Adipocyte (in vitro differentiated cells): ENCODE results near the gene AHDC1.

ENCODE experiments used
- DNase-seq: peaks from one replicate; pipeline ENCODE4 v3.0.0-alpha.2; 2015; ENCODE audit warnings: low read depth
- H3K27me3 ChIP-seq: replicated peaks from 2 replicates; pipeline ENCODE4 v1.7.0; 2013; ENCODE audit warnings: mild to moderate bottlenecking, low read length, moderate library complexity; ENCODE audit not compliant: control insufficient read depth, insufficient read depth
- H3K36me3 ChIP-seq: 2 replicates; pipeline ENCODE4 v1.7.0; 2013; ENCODE audit warnings: low read length, mild to moderate bottlenecking, moderate library complexity; ENCODE audit not compliant: control insufficient read depth, insufficient read depth, severe bottlenecking
- H3K4me1 ChIP-seq: 2 replicates; pipeline ENCODE4 v1.7.0; 2013; ENCODE audit warnings: mild to moderate bottlenecking, low read length, moderate library complexity; ENCODE audit not compliant: control insufficient read depth, insufficient read depth
- H3K4me3 ChIP-seq: 2 replicates; pipeline ENCODE4 v1.7.0; 2013; ENCODE audit warnings: mild to moderate bottlenecking, low read length, moderate library complexity
- H3K9ac ChIP-seq: 2 replicates; pipeline ENCODE4 v1.7.0; 2013; ENCODE audit warnings: mild to moderate bottlenecking, low read length, moderate library complexity
- H3K9me3 ChIP-seq: 2 replicates; pipeline ENCODE4 v1.7.0; 2013; ENCODE audit warnings: mild to moderate bottlenecking, low read length, moderate library complexity; ENCODE audit not compliant: control insufficient read depth

Gene AHDC1

GRCh38 chr1:27593678-27594563 lies 10.0 kb downstream of the AHDC1 start:
- DNase-seq: no peak
- Histone ChIP-seq H3K9ac (peak overlapping the region; percentile 50), H3K4me1 (peaks cover 76% of the 10 kb centered on the region), H3K27me3 (no peaks in the 10 kb centered on the region), H3K4me3 (no peak overlapping the region), H3K9me3 (no peaks in the 10 kb centered on the region), H3K36me3 (peaks cover 8% of the 10 kb centered on the region)

- Histone ChIP-seq H3K4me3 (no peak overlapping the region), H3K27me3 (no peaks in the 10 kb centered on the region), H3K9me3 (no peaks in the 10 kb centered on the region), H3K9ac (no peak overlapping the region), H3K4me1 (peaks cover 75% of the 10 kb centered on the region), H3K36me3 (peaks cover 8% of the 10 kb centered on the region)
- DNase-seq: no peak
Observed at GRCh38 chr1:27592931-27593677, 10.8 kb downstream of the AHDC1 start.

- peaks cover 67% of the 10 kb centered on the region for H3K4me1 ChIP-seq
- no peaks in the 10 kb centered on the region for H3K9me3 ChIP-seq
- no peaks in the 10 kb centered on the region for H3K27me3 ChIP-seq
- no peak overlapping the region for H3K9ac ChIP-seq
- no peak for DNase-seq
- peaks cover 8% of the 10 kb centered on the region for H3K36me3 ChIP-seq
- H3K4me3 ChIP-seq: no peak overlapping the region
Observed at GRCh38 chr1:27592232-27592930, 11.6 kb downstream of the AHDC1 start.

GRCh38 chr1:27591622-27592021 lies 12.3 kb downstream of the AHDC1 start:
- DNase-seq: no peak
- Histone ChIP-seq H3K9ac (no peak overlapping the region), H3K4me1 (peaks cover 62% of the 10 kb centered on the region), H3K4me3 (no peak overlapping the region), H3K9me3 (no peaks in the 10 kb centered on the region), H3K36me3 (peaks cover 8% of the 10 kb centered on the region), H3K27me3 (no peaks in the 10 kb centered on the region)

GRCh38 chr1:27590917-27591508 lies 12.9 kb downstream of the AHDC1 start:
- peak overlapping the region; percentile 38 for H3K9ac ChIP-seq
- H3K36me3 ChIP-seq: peaks cover 8% of the 10 kb centered on the region
- no peaks in the 10 kb centered on the region for H3K27me3 ChIP-seq
- H3K4me3 ChIP-seq: no peak overlapping the region
- H3K4me1 ChIP-seq: peaks cover 56% of the 10 kb centered on the region
- no peaks in the 10 kb centered on the region for H3K9me3 ChIP-seq
- DNase-seq: no peak

GRCh38 chr1:27589841-27590426 lies 14.0 kb downstream of the AHDC1 start:
- H3K9me3 ChIP-seq: no peaks in the 10 kb centered on the region
- H3K36me3 ChIP-seq: no peaks in the 10 kb centered on the region
- H3K27me3 ChIP-seq: no peaks in the 10 kb centered on the region
- no peak overlapping the region for H3K4me3 ChIP-seq
- peak; percentile 77 for DNase-seq
- H3K9ac ChIP-seq: peak overlapping the region; percentile 38
- H3K4me1 ChIP-seq: peaks cover 45% of the 10 kb centered on the region

GRCh38 chr1:27589441-27589840 lies 14.5 kb downstream of the AHDC1 start:
- peaks cover 40% of the 10 kb centered on the region for H3K4me1 ChIP-seq
- H3K9ac ChIP-seq: peak overlapping the region; percentile 38
- no peaks in the 10 kb centered on the region for H3K27me3 ChIP-seq
- no peak overlapping the region for H3K4me3 ChIP-seq
- DNase-seq: no peak
- no peaks in the 10 kb centered on the region for H3K9me3 ChIP-seq
- no peaks in the 10 kb centered on the region for H3K36me3 ChIP-seq

- Histone ChIP-seq H3K4me1 (peaks cover 40% of the 10 kb centered on the region), H3K9me3 (no peaks in the 10 kb centered on the region)
Observed at GRCh38 chr1:27588256-27589232, 15.4 kb downstream of the AHDC1 start.

GRCh38 chr1:27585684-27586083 lies 18.3 kb downstream of the AHDC1 start:
- Histone ChIP-seq H3K4me1 (peaks cover 45% of the 10 kb centered on the region), H3K9ac (no peak overlapping the region), H3K27me3 (no peaks in the 10 kb centered on the region), H3K9me3 (no peaks in the 10 kb centered on the region), H3K36me3 (no peaks in the 10 kb centered on the region), H3K4me3 (no peak overlapping the region)
- DNase-seq: no peak

More at GRCh38 chr1:27588256-27589232, 15.4 kb downstream of the AHDC1 start:
- H3K4me3 ChIP-seq: no peak overlapping the region
- peak; percentile 61 for DNase-seq
- H3K27me3 ChIP-seq: no peaks in the 10 kb centered on the region
- peak overlapping the region; percentile 38 for H3K9ac ChIP-seq
- H3K36me3 ChIP-seq: no peaks in the 10 kb centered on the region

- H3K9ac ChIP-seq: no peak overlapping the region
- no peaks in the 10 kb centered on the region for H3K27me3 ChIP-seq
- H3K4me1 ChIP-seq: peaks cover 33% of the 10 kb centered on the region
- DNase-seq: no peak
- no peaks in the 10 kb centered on the region for H3K9me3 ChIP-seq
- no peaks in the 10 kb centered on the region for H3K36me3 ChIP-seq
- no peak overlapping the region for H3K4me3 ChIP-seq
Observed at GRCh38 chr1:27584453-27584852, 19.5 kb downstream of the AHDC1 start.
